HCT116 (cell line): ENCODE results near the gene MTG2. TPM values are rescaled to one million over a fixed set of nuclear protein-coding genes. Genes with fewer than 3 reads are reported as not detected.

Experiments
- ATAC-seq: fragments of 200-7000 bp; cut with Tn5 transposase; 2 replicates; pipeline ENCODE4 v1.9.1; 2020; ENCODE audit warnings: mild to moderate bottlenecking, moderate library complexity
- BruUV-seq: library from RNA; stranded (reverse); fragments of 400-500 nt; replicated peaks from 2 replicates; lab custom pipeline; 2021; lab: Mats Ljungman, UMichigan
- CTCF ChIA-PET: fragments of 300-600 bp; sonication (Branson Sonifier 250); formaldehyde crosslinking; loops from one replicate; lab custom pipeline; 2021; ENCODE audit warnings: antibody characterized with exemption; lab: Charles Lee
- POLR2A ChIA-PET: fragments of 300-600, 350-600 bp; sonication (Branson Sonifier 250); formaldehyde crosslinking; loops from one replicate; lab custom pipeline; 2021; ENCODE audit warnings: antibody characterized with exemption; lab: Charles Lee
- RAD21 ChIA-PET, 2 experiments: fragments of 300-600 bp; sonication (Branson Sonifier 250); formaldehyde crosslinking; loops; one replicate each; lab custom pipeline; 2023; ENCODE audit warnings: low total read pairs in 2 of 2; ENCODE audit not compliant: uncharacterized antibody in 2 of 2, unreplicated experiment in 2 of 2, low non-redundant PET in 1 of 2; lab: Charles Lee
- DNase-seq: peaks from one replicate; pipeline ENCODE4 v3.0.0-alpha.2; 2010; ENCODE audit warnings: low read depth, low spot score
- H2AFZ ChIP-seq: fragments of 200-600 bp; shearing (Covaris generic), sonication (generic); 2 replicates; pipeline ENCODE4 v1.6.1; 2017; ENCODE audit warnings: low read depth, mixed run types, mixed read lengths, antibody characterized with exemption, low read length; ENCODE audit not compliant: poor library complexity, severe bottlenecking
- H3K27ac ChIP-seq: 2 replicates; pipeline ENCODE4 v1.5.1; 2012; ENCODE audit warnings: low read depth, low read length
- H3K27me3 ChIP-seq: fragments of 200-600 bp; sonication (generic); 2 replicates; pipeline ENCODE4 v1.6.1; 2016; ENCODE audit warnings: mixed run types, low read length, mixed read lengths; ENCODE audit not compliant: insufficient read depth
- H3K36me3 ChIP-seq, 2 experiments: fragments of 200-500 bp in 1 of 2; fragments of 200-600 bp in 1 of 2; sonication (Bioruptor generic) in 1 of 2; sonication (generic) in 1 of 2; 2 replicates each; pipeline versions ENCODE4 v1.5.1 to v1.6.1; 2014 to 2016; ENCODE audit warnings: low read length in 2 of 2, inconsistent platforms in 1 of 2, mixed read lengths in 1 of 2, mixed run types in 1 of 2; ENCODE audit not compliant: insufficient read depth in 2 of 2, control insufficient read depth in 1 of 2
- H3K4me1 ChIP-seq, 2 experiments: fragments of 200-600 bp in 1 of 2; sonication (generic) in 1 of 2; 2 replicates each; pipeline versions ENCODE4 v1.5.1 to v1.6.1; 2012 to 2017; ENCODE audit warnings: low read length in 2 of 2, inconsistent platforms in 1 of 2, mild to moderate bottlenecking in 1 of 2, mixed read lengths in 1 of 2, mixed run types in 1 of 2, moderate library complexity in 1 of 2; ENCODE audit not compliant: insufficient read depth in 2 of 2, control insufficient read depth in 1 of 2
- H3K4me2 ChIP-seq: fragments of 200-600 bp; sonication (generic); 2 replicates; pipeline ENCODE4 v1.6.1; 2017; ENCODE audit warnings: mixed run types, low read length, mixed read lengths
- H3K4me3 ChIP-seq, 2 experiments: fragments of 200-600 bp in 1 of 2; sonication (generic) in 1 of 2; replicated peaks in 1 of 2; 2 replicates each; pipeline ENCODE4 v1.5.1; 2011 to 2016; ENCODE audit warnings: low read length in 2 of 2, control low read depth in 1 of 2, low read depth in 1 of 2, mild to moderate bottlenecking in 1 of 2, mixed read lengths in 1 of 2, mixed run types in 1 of 2
- H3K79me2 ChIP-seq: fragments of 200-600 bp; sonication (generic); 2 replicates; pipeline ENCODE4 v1.6.1; 2017; ENCODE audit warnings: mild to moderate bottlenecking, mixed run types, low read length, moderate library complexity, mixed read lengths; ENCODE audit not compliant: insufficient read depth
- H3K9ac ChIP-seq: fragments of 200-600 bp; sonication (generic); 2 replicates; pipeline ENCODE4 v1.6.1; 2016; ENCODE audit warnings: low read length, mixed read lengths
- H3K9me2 ChIP-seq: fragments of 200-600 bp; sonication (generic), shearing (Covaris generic); 2 replicates; pipeline ENCODE4 v1.6.1; 2017; ENCODE audit warnings: mixed run types, mild to moderate bottlenecking, moderate library complexity; ENCODE audit not compliant: insufficient read depth
- H3K9me3 ChIP-seq, 2 experiments: fragments of 200-500 bp in 1 of 2; fragments of 200-600 bp in 1 of 2; sonication (Bioruptor generic) in 1 of 2; sonication (generic) in 1 of 2; 2 replicates each; pipeline ENCODE4 v1.6.1; 2014 to 2017; ENCODE audit warnings: low read length in 2 of 2, mixed read lengths in 2 of 2, inconsistent platforms in 1 of 2, low read depth in 1 of 2, mild to moderate bottlenecking in 1 of 2, mixed run types in 1 of 2, moderate library complexity in 1 of 2; ENCODE audit not compliant: control insufficient read depth in 1 of 2, insufficient read depth in 1 of 2
- H4K20me1 ChIP-seq: fragments of 200-600 bp; sonication (generic), shearing (Covaris generic); 2 replicates; pipeline ENCODE4 v1.6.1; 2017; ENCODE audit warnings: mixed run types, mild to moderate bottlenecking, moderate library complexity; ENCODE audit not compliant: insufficient read depth
- CBX3 ChIP-seq: IDR thresholded peaks from 2 replicates; pipeline ENCODE4 v1.6.1; 2012; ENCODE audit warnings: low read depth
- CTCF ChIP-seq, 3 experiments: fragments of 200-600 bp in 1 of 3; sonication (generic) in 1 of 3; IDR thresholded peaks in 2 of 3; conservative IDR thresholded peaks in 1 of 3; 2 replicates each; pipeline ENCODE4 v1.5.1; 2012 to 2017; ENCODE audit warnings: low read depth in 2 of 3, low read length in 2 of 3, antibody characterized with exemption in 1 of 3, borderline replicate concordance in 1 of 3, control low read depth in 1 of 3, mild to moderate bottlenecking in 1 of 3, mixed read lengths in 1 of 3, mixed run types in 1 of 3, moderate library complexity in 1 of 3; ENCODE audit not compliant: insufficient read depth in 1 of 3
- EZH2 ChIP-seq: fragments of 200-600 bp; sonication (generic); IDR thresholded peaks from 2 replicates; pipeline ENCODE4 v1.6.1; 2017; ENCODE audit warnings: antibody characterized with exemption, mixed run types
- EZH2phosphoT487 ChIP-seq: fragments of 200-600 bp; IDR thresholded peaks from 2 replicates; pipeline ENCODE4 v1.6.1; 2018; ENCODE audit warnings: antibody characterized with exemption, borderline replicate concordance
- FOSL1 ChIP-seq: IDR thresholded peaks from 2 replicates; pipeline ENCODE4 v1.6.1; 2012; ENCODE audit warnings: low read depth
- POLR2A ChIP-seq: IDR thresholded peaks from 2 replicates; pipeline ENCODE4 v1.7.0; 2011; ENCODE audit warnings: borderline replicate concordance; ENCODE audit not compliant: insufficient read depth, insufficient read length; ENCODE audit errors: extremely low read depth
- REST ChIP-seq: IDR thresholded peaks from 2 replicates; pipeline ENCODE4 v1.6.1; 2012; ENCODE audit warnings: low read depth
- SIN3A ChIP-seq: IDR thresholded peaks from 2 replicates; pipeline ENCODE4 v1.6.1; 2012; ENCODE audit warnings: low read depth
- SRF ChIP-seq: IDR thresholded peaks from 2 replicates; pipeline ENCODE4 v1.6.1; 2012; ENCODE audit warnings: low read depth
- TCF7L2 ChIP-seq: IDR thresholded peaks from 2 replicates; pipeline ENCODE4 v1.7.0; 2011; ENCODE audit warnings: borderline replicate concordance, inconsistent platforms; ENCODE audit not compliant: insufficient read depth, insufficient read length; ENCODE audit errors: extremely low read depth
- ZNF274 ChIP-seq: fragments of 200-500 bp; sonication (Bioruptor generic); IDR thresholded peaks from 2 replicates; pipeline ENCODE4 v1.6.1; 2014; ENCODE audit warnings: mild to moderate bottlenecking, low read depth, low read length, inconsistent platforms
- intact Hi-C: fragments of 100-400 bp; cut with micrococcal nuclease; formaldehyde crosslinking; loops from 2 replicates; pipeline ENCODE4 v1.10.0; 2022
- total RNA-seq: library from RNA; stranded (reverse); gene quantifications from one replicate; pipeline ENCODE4 v1.2.1, GENCODE V29; 2021; ENCODE audit not compliant: unreplicated experiment

MTG2 gene
- total RNA-seq, 1 experiment from 2014 or later: 43.3 TPM

DNA sequence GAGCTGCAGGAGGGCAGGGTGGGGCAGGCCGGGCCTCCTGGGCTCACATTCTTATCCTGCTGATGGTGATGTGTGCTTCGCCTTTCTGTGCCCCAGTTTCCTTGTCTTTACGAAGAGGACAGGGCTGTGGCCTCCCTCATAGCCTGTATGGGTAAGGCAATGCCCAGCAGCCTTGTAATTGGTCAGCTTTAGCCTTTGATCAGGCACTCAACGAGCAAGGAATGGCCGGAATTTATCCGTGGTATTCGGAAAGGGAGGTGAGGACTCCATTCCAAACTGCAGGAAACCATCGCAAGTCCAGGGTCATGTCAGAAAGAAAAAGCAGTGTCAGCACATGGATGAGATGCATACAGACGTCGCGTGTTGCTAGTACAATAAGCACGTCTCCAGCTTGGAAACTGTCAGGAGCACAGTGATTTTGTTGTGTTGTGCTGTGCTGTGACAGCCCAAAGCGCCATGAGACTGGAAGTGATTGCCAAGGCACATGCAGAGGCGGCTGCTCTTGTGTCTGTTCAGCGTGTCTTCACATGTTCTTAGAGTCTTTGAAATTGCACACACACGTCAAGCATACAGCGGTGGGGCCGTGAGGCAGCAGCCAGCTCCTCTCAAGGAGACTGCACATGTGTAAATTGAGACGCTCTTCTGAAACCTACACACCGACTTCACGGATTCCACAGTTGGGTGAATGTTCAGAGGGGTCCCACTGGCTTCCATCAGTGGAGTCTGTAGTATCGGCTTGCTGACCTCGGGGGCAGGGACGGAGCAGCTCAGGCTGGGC, 33.1 kb upstream of the MTG2 start:
- H3K79me2 ChIP-seq: peaks cover 99% of the 10 kb centered on the region
- H3K4me3 ChIP-seq: no peak overlapping the region
- H2AFZ ChIP-seq: no peak overlapping the region
- DNase-seq (no peak), ATAC-seq (no peak)
- H3K4me2 ChIP-seq: no peak overlapping the region
- H3K36me3 ChIP-seq: peaks cover 0 to 36% of the 10 kb centered on the region in 2 experiments; a peak in 2 of 4 replicates
- H3K4me1 ChIP-seq: peaks cover 6 to 8% of the 10 kb centered on the region in 2 experiments
- no peaks in the 10 kb centered on the region for H3K9me3 ChIP-seq
- no TSS peak for BruUV-seq
- ChIA-PET RAD21 (no interaction called here), POLR2A (no interaction called here), CTCF (no interaction called here)
- no peaks in the 10 kb centered on the region for H3K27me3 ChIP-seq
- no peaks in the 10 kb centered on the region for H3K9me2 ChIP-seq
- H4K20me1 ChIP-seq: peaks cover 12% of the 10 kb centered on the region; the same call in 1 of the 2 replicates
- TF ChIP-seq CBX3 (no peak), SRF (no peak), FOSL1 (no peak), SIN3A (no peak), ZNF274 (no peak), CTCF (IDR thresholded peaks at IDR 0.05 in 2 of 3, conservative IDR thresholded peaks at IDR 0.05 in 1 of 3; ENCODE audit: borderline replicate concordance in 1 of 3, insufficient read depth in 1 of 3, low read depth in 2 of 3, low read length in 2 of 3) (no peak), REST (no peak), EZH2phosphoT487 (no peak), POLR2A (no peak), TCF7L2 (no peak), EZH2 (no peak)
- intact Hi-C loops: no loop called here
- H3K9ac ChIP-seq: no peak overlapping the region
- no peak overlapping the region for H3K27ac ChIP-seq
